HEK293 (cell line): ENCODE data around the gene KPTN.

ENCODE experiments used
- CTCF ChIA-PET: fragments of 350-600 bp; formaldehyde crosslinking; extraction: SDS; loops from one replicate; lab custom pipeline; 2021; ENCODE audit warnings: antibody characterized with exemption; lab: Yijun Ruan, JAX
- POLR2A ChIA-PET: fragments of 300-600 bp; formaldehyde crosslinking; extraction: SDS; loops from one replicate; lab custom pipeline; 2020; ENCODE audit warnings: antibody characterized with exemption, inconsistent platforms; lab: Yijun Ruan, JAX
- H3K27ac ChIP-seq: fragments of 200-500 bp; sonication (Bioruptor generic); 2 replicates; pipeline ENCODE4 v1.5.1; 2014; ENCODE audit warnings: low read depth, low read length, control low read depth, inconsistent platforms; ENCODE audit errors: extremely low read depth
- H3K36me3 ChIP-seq, 2 experiments: fragments of 200-500 bp in 1 of 2; sonication (Bioruptor generic) in 1 of 2; 1 replicate in 1 of 2; 2 replicates in 1 of 2; pipeline ENCODE4 v1.5.1; 2014 to 2017; ENCODE audit warnings: inconsistent platforms in 2 of 2, low read length in 2 of 2; ENCODE audit not compliant: control insufficient read depth in 2 of 2, insufficient read depth in 1 of 2
- H3K4me1 ChIP-seq: fragments of 200-500 bp; sonication (Bioruptor generic); 2 replicates; pipeline ENCODE4 v1.5.1; 2014; ENCODE audit warnings: mild to moderate bottlenecking, low read length, inconsistent platforms; ENCODE audit not compliant: control insufficient read depth, insufficient read depth
- H3K4me3 ChIP-seq: 2 replicates; pipeline ENCODE4 v1.5.1; 2011; ENCODE audit warnings: low read depth, mild to moderate bottlenecking, control low read depth, low read length, moderate library complexity
- H3K9me3 ChIP-seq: fragments of 200-500 bp; sonication (Bioruptor generic); 2 replicates; pipeline ENCODE4 v1.5.1; 2014; ENCODE audit warnings: low read depth, low read length, inconsistent platforms; ENCODE audit not compliant: control insufficient read depth, insufficient read depth
- HIC1 ChIP-seq: fragments of 450-650 bp; formaldehyde crosslinking; IDR thresholded peaks from 2 replicates; pipeline ENCODE4 v1.5.1; 2016; ENCODE audit warnings: missing biosample characterization, missing genetic modification characterization
- INSM2 ChIP-seq: fragments of 450-650 bp; formaldehyde crosslinking; IDR thresholded peaks from 2 replicates; pipeline ENCODE4 v1.5.1; 2016; ENCODE audit warnings: missing biosample characterization, missing genetic modification characterization
- MEIS1 ChIP-seq: sonication (generic); formaldehyde crosslinking; IDR thresholded peaks from 2 replicates; pipeline ENCODE4 v1.8.1; 2022; ENCODE audit warnings: missing genetic modification reagents, mild to moderate bottlenecking, borderline replicate concordance
- MYNN ChIP-seq: fragments of 450-650 bp; formaldehyde crosslinking; IDR thresholded peaks from 2 replicates; pipeline ENCODE4 v1.5.1; 2016; ENCODE audit warnings: missing biosample characterization, missing genetic modification characterization, borderline replicate concordance
- OSR2 ChIP-seq: fragments of 450-650 bp; formaldehyde crosslinking; IDR thresholded peaks from 2 replicates; pipeline ENCODE4 v1.5.1; 2016; ENCODE audit warnings: missing biosample characterization, missing genetic modification characterization
- SALL2 ChIP-seq: fragments of 450-650 bp; formaldehyde crosslinking; IDR thresholded peaks from 2 replicates; pipeline ENCODE4 v1.5.0; 2017; ENCODE audit warnings: missing biosample characterization, mild to moderate bottlenecking, missing genetic modification characterization, borderline replicate concordance
- TSHZ1 ChIP-seq: fragments of 450-650 bp; formaldehyde crosslinking; IDR thresholded peaks from 2 replicates; pipeline ENCODE4 v1.5.1; 2016; ENCODE audit warnings: missing biosample characterization, missing genetic modification characterization, borderline replicate concordance
- YY2 ChIP-seq: fragments of 450-650 bp; formaldehyde crosslinking; IDR thresholded peaks from 2 replicates; pipeline ENCODE4 v1.5.1; 2016; ENCODE audit warnings: missing biosample characterization, missing genetic modification characterization
- ZBTB17 ChIP-seq: fragments of 450-650 bp; formaldehyde crosslinking; IDR thresholded peaks from 2 replicates; pipeline ENCODE4 v1.5.1; 2016; ENCODE audit warnings: missing biosample characterization, missing genetic modification characterization
- ZBTB21 ChIP-seq: fragments of 450-650 bp; formaldehyde crosslinking; IDR thresholded peaks from 2 replicates; pipeline ENCODE4 v1.5.1; 2017; ENCODE audit warnings: missing biosample characterization, missing genetic modification characterization
- ZBTB49 ChIP-seq: fragments of 450-650 bp; formaldehyde crosslinking; IDR thresholded peaks from 2 replicates; pipeline ENCODE4 v1.5.1; 2016; ENCODE audit warnings: missing biosample characterization, missing genetic modification characterization, low read depth
- ZIC2 ChIP-seq: fragments of 450-650 bp; formaldehyde crosslinking; IDR thresholded peaks from 2 replicates; pipeline ENCODE4 v1.5.1; 2016; ENCODE audit warnings: missing biosample characterization, missing genetic modification characterization
- ZNF155 ChIP-seq: fragments of 450-650 bp; formaldehyde crosslinking; IDR thresholded peaks from 2 replicates; pipeline ENCODE4 v1.5.1; 2016; ENCODE audit warnings: missing biosample characterization, missing genetic modification characterization
- ZNF175 ChIP-seq: fragments of 450-650 bp; formaldehyde crosslinking; IDR thresholded peaks from 2 replicates; pipeline ENCODE4 v1.5.1; 2016; ENCODE audit warnings: missing biosample characterization, missing genetic modification characterization
- ZNF2 ChIP-seq: fragments of 450-650 bp; formaldehyde crosslinking; IDR thresholded peaks from 2 replicates; pipeline ENCODE4 v1.5.1; 2016; ENCODE audit warnings: missing biosample characterization, missing genetic modification characterization
- ZNF239 ChIP-seq: fragments of 450-650 bp; formaldehyde crosslinking; IDR thresholded peaks from 2 replicates; pipeline ENCODE4 v1.5.1; 2016; ENCODE audit warnings: missing biosample characterization, missing genetic modification characterization
- ZNF274 ChIP-seq, 2 experiments: fragments of 200-500 bp in 1 of 2; fragments of 450-650 bp in 1 of 2; sonication (Bioruptor generic) in 1 of 2; formaldehyde crosslinking in 1 of 2; IDR thresholded peaks; 2 replicates each; pipeline versions ENCODE4 v1.5.1 to v1.6.1; 2014 to 2016; ENCODE audit warnings: borderline replicate concordance in 1 of 2, inconsistent platforms in 1 of 2, low read length in 1 of 2, missing biosample characterization in 1 of 2, missing genetic modification characterization in 1 of 2
- ZNF341 ChIP-seq: fragments of 450-650 bp; formaldehyde crosslinking; IDR thresholded peaks from 2 replicates; pipeline ENCODE4; 2016; ENCODE audit warnings: low read depth, missing biosample characterization, missing genetic modification characterization
- ZNF366 ChIP-seq: fragments of 450-650 bp; formaldehyde crosslinking; conservative IDR thresholded peaks from 2 replicates; pipeline ENCODE4 v1.5.1; 2016; ENCODE audit warnings: missing biosample characterization, missing genetic modification characterization
- ZNF391 ChIP-seq: fragments of 450-650 bp; formaldehyde crosslinking; IDR thresholded peaks from 2 replicates; pipeline ENCODE4 v1.5.1; 2016; ENCODE audit warnings: low read depth, missing biosample characterization, missing genetic modification characterization, borderline replicate concordance
- ZNF404 ChIP-seq: fragments of 450-650 bp; formaldehyde crosslinking; IDR thresholded peaks from 2 replicates; pipeline ENCODE4 v1.5.1; 2017; ENCODE audit warnings: missing biosample characterization, missing genetic modification characterization
- ZNF558 ChIP-seq: fragments of 450-650 bp; formaldehyde crosslinking; IDR thresholded peaks from 2 replicates; pipeline ENCODE4 v1.5.1; 2016; ENCODE audit warnings: missing biosample characterization, missing genetic modification characterization
- ZNF571 ChIP-seq: fragments of 450-650 bp; formaldehyde crosslinking; IDR thresholded peaks from 2 replicates; pipeline ENCODE4 v1.5.0; 2017; ENCODE audit warnings: missing biosample characterization, missing genetic modification characterization
- ZNF645 ChIP-seq: fragments of 450-650 bp; formaldehyde crosslinking; IDR thresholded peaks from 2 replicates; pipeline ENCODE4; 2016; ENCODE audit warnings: missing biosample characterization, missing genetic modification characterization
- ZNF791 ChIP-seq: fragments of 450-650 bp; formaldehyde crosslinking; IDR thresholded peaks from 2 replicates; pipeline ENCODE4 v1.5.1; 2016; ENCODE audit warnings: missing biosample characterization, missing genetic modification characterization
- ZSCAN16 ChIP-seq: fragments of 450-650 bp; formaldehyde crosslinking; IDR thresholded peaks from 2 replicates; pipeline ENCODE4 v1.5.1; 2016; ENCODE audit warnings: missing biosample characterization, missing genetic modification characterization

Gene KPTN

GRCh38 chr19:47445937-47446402, 38.0 kb downstream of the KPTN start:
- ChIA-PET CTCF (interaction anchor here (0.6 to 1.1 kb wide), 6 partner anchors 9 to 1049 kb away, joined by 3 to 6 read pairs (median 4); no protein-coding TSS in a partner anchor), POLR2A (interaction anchor here (0.9 to 1.0 kb wide), 3 partner anchors 18 to 97 kb away, joined by 3 read pairs; partner anchors contain the start of genes DHX34 and KPTN)
- H3K9me3 ChIP-seq, result no peaks in the 10 kb centered on the region
- peaks cover 4% of the 10 kb centered on the region; the same call in 1 of the 2 replicates for H3K4me1 ChIP-seq
- no peak overlapping the region for H3K4me3 ChIP-seq
- H3K36me3 ChIP-seq, result no peaks in the 10 kb centered on the region
- H3K27ac ChIP-seq, result no peak overlapping the region
- no peak for TF ChIP-seq ZNF274 (IDR thresholded peaks at IDR 0.05; ENCODE audit: low read length)
- no peak for TF ChIP-seq ZNF274 (tag by site-specific recombination; IDR thresholded peaks at IDR 0.05; ENCODE audit: borderline replicate concordance)
- 0 out of 2 replicates have a peak, but pooled peaks have one; percentile 43 for TF ChIP-seq ZNF341 (tag by site-specific recombination)
- TF ChIP-seq HIC1 (tag by site-specific recombination), result no peak
- no peak for TF ChIP-seq YY2
- no peak for TF ChIP-seq MEIS1 (CRISPR knock-in tag)
- TF ChIP-seq ZSCAN16 (tag by site-specific recombination), result no peak
- no peak for TF ChIP-seq ZNF175 (tag by site-specific recombination)
- no peak for TF ChIP-seq ZNF239 (tag by site-specific recombination)
- no peak for TF ChIP-seq ZNF404 (tag by site-specific recombination)
- no peak for TF ChIP-seq OSR2 (tag by site-specific recombination)
- TF ChIP-seq ZBTB49 (tag by site-specific recombination), result no peak
- TF ChIP-seq ZNF2 (tag by site-specific recombination), result no peak
- peak; percentile 51; the same call in 1 of the 2 replicates for TF ChIP-seq ZNF366
- no peak for TF ChIP-seq ZBTB21 (tag by site-specific recombination)
- TF ChIP-seq ZNF571 (tag by site-specific recombination), result no peak
- no peak for TF ChIP-seq ZNF645 (tag by site-specific recombination)
- TF ChIP-seq ZNF391 (tag by site-specific recombination), result no peak
- no peak for TF ChIP-seq ZNF558 (tag by site-specific recombination)
- no peak for TF ChIP-seq INSM2 (tag by site-specific recombination)
- TF ChIP-seq ZBTB17 (tag by site-specific recombination), result peak; percentile 63
- no peak for TF ChIP-seq TSHZ1 (tag by site-specific recombination)
- no peak for TF ChIP-seq ZNF155 (tag by site-specific recombination)
- TF ChIP-seq SALL2 (tag by site-specific recombination), result no peak
- no peak for TF ChIP-seq MYNN (tag by site-specific recombination)
- no peak for TF ChIP-seq ZNF791
- peak; percentile 41; the same call in 1 of the 2 replicates for TF ChIP-seq ZIC2
